ENCODE data around the gene CRIM1. TPM values are rescaled to one million over a fixed set of nuclear protein-coding genes. Genes with fewer than 3 reads are reported as not detected.

CRIM1 gene
- total RNA-seq, 1 donor from 2014 or later, result 35.3 TPM

DNA sequence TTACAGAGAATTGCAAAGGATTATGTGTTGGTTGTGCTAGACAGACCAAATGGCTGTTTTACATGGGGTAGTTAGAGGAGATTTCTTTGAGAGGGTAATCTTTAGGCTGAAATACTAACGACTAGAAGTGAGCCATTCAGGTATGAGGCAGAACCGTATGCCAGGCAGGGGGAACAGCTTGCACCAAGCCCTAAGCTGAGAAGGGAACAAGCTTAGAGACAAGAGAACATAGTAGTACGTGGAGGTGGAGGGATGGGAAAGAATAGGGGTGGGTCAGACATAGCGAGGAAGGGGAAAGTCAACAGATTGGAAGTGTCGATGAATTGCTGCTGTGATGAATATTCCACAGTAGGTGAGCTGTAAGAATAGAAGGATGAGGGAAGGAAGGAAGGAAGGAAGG is 20.0 kb upstream of the CRIM1 start:
- H3K4me3 ChIP-seq (ENCODE audit: low read depth, low read length), result no peak overlapping the region
- TF ChIP-seq, protein P1, sequence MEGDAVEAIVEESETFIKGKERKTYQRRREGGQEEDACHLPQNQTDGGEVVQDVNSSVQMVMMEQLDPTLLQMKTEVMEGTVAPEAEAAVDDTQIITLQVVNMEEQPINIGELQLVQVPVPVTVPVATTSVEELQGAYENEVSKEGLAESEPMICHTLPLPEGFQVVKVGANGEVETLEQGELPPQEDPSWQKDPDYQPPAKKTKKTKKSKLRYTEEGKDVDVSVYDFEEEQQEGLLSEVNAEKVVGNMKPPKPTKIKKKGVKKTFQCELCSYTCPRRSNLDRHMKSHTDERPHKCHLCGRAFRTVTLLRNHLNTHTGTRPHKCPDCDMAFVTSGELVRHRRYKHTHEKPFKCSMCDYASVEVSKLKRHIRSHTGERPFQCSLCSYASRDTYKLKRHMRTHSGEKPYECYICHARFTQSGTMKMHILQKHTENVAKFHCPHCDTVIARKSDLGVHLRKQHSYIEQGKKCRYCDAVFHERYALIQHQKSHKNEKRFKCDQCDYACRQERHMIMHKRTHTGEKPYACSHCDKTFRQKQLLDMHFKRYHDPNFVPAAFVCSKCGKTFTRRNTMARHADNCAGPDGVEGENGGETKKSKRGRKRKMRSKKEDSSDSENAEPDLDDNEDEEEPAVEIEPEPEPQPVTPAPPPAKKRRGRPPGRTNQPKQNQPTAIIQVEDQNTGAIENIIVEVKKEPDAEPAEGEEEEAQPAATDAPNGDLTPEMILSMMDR (IDR thresholded peaks at IDR 0.05; ENCODE audit: insufficient read depth, low read length, severe bottlenecking), result no peak
- no peak for FAIRE-seq
- no peak for DNase-seq (ENCODE audit: low read depth)
- H3K27me3 ChIP-seq (ENCODE audit: control insufficient read depth, insufficient read depth, low read length), result no peaks in the 10 kb centered on the region
- H3K36me3 ChIP-seq (ENCODE audit: control insufficient read depth, insufficient read depth, low read length), result no peaks in the 10 kb centered on the region

DNA sequence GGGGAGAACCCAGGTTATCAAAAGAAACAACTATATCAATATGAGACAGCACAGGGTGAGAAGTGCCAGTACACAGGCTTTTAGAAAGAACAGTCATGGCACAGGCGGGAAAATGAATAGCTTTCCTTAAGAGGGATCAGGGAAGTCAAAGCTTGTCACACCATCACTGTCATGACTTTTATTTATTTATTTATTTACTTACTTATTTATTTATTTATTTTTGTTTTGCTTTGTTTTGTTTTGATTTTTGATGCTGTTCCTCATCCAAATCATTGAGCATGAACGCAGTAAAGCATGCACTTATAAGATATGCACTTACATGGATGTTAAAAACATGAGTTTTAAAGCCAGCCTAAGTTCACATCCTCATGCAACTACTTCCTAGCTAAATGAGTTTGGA is 19.3 kb upstream of the CRIM1 start:
- TF ChIP-seq, protein P1 (IDR thresholded peaks at IDR 0.05; ENCODE audit: insufficient read depth, low read length, severe bottlenecking), result no peak
- no peaks in the 10 kb centered on the region for H3K27me3 ChIP-seq (ENCODE audit: control insufficient read depth, insufficient read depth, low read length)
- no peak overlapping the region for H3K4me3 ChIP-seq (ENCODE audit: low read depth, low read length)
- no peak for DNase-seq (ENCODE audit: low read depth)
- FAIRE-seq, result no peak
- H3K36me3 ChIP-seq (ENCODE audit: control insufficient read depth, insufficient read depth, low read length), result no peaks in the 10 kb centered on the region

DNA sequence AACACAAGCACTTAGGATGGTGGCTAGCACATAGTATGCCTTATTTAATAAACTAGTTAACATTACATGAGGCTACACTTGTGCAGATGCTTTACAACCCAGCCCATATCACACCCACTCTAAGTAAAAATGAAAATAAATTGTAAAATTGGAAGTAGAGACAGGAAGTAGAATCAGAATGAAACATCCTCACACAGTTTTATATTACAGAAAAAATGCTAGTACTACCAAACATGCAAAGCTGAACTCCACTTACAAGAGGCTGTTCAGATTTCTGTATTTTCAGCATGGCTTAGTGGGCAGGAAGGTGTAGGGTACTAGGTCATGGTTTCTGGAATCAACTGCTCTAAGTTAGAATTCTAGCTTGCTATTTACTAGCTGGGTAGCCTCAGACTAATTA is 18.2 kb upstream of the CRIM1 start:
- TF ChIP-seq, protein P1 (IDR thresholded peaks at IDR 0.05; ENCODE audit: insufficient read depth, low read length, severe bottlenecking), result no peak
- Histone ChIP-seq H3K27me3 (ENCODE audit: control insufficient read depth, insufficient read depth, low read length) (no peaks in the 10 kb centered on the region), H3K36me3 (ENCODE audit: control insufficient read depth, insufficient read depth, low read length) (no peaks in the 10 kb centered on the region), H3K4me3 (ENCODE audit: low read depth, low read length) (no peak overlapping the region)
- DNase-seq (ENCODE audit: low read depth) (no peak), FAIRE-seq (no peak)

DNA sequence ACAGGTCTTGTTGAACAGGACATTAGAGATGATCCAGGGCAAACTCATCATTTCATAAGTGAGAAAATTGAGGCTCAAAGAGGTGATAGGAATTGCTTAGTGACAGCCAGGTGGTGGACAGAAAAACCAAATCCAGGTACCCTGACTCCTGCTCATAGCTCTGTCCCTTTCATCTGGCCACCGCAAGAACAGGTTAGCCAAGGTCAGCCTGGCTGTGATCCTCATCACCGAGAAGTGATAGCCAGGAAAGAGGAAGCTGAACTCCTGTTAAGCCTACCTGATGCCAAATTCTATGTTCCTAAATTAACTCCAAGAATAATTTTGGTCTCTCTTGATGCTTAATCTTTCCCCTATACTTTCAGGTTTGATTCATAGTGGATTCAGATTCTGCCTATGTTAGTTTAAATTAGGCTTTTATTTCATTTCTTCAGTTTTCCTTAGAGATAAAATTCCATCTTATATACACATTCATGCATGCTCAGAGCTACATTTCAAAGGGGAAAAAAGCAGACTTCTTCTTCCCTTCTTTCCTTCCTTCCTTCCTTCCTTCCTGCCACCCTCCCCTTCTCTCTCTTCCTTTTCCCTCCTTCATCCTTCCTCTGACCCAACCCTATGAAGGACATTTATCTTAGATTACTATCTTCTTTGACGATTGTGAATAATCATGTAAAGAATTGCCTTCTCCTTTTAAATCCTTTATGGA is 17.3 kb upstream of the CRIM1 start:
- H3K36me3 ChIP-seq (ENCODE audit: control insufficient read depth, insufficient read depth, low read length), result no peaks in the 10 kb centered on the region
- no peak for DNase-seq (ENCODE audit: low read depth)
- TF ChIP-seq, protein P1 (IDR thresholded peaks at IDR 0.05; ENCODE audit: insufficient read depth, low read length, severe bottlenecking), result no peak
- FAIRE-seq, result no peak
- no peak overlapping the region for H3K4me3 ChIP-seq (ENCODE audit: low read depth, low read length)
- H3K27me3 ChIP-seq (ENCODE audit: control insufficient read depth, insufficient read depth, low read length), result no peaks in the 10 kb centered on the region

DNA sequence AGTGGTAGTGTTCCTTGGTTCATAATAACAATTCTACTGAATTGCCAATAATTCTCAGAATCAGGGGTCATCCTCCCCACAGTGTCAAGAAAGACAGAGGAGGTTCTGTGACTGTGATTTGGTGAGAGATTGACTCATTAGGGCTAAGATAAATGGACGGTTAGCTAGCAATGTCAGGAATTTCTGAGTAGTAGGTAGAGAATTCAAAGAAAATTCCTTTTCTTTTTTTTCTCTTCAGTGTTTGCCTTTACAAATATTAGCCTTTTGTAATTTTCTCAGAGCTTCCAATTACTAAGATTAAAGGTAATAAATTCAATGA is 16.8 kb upstream of the CRIM1 start:
- Histone ChIP-seq H3K36me3 (ENCODE audit: control insufficient read depth, insufficient read depth, low read length) (no peaks in the 10 kb centered on the region), H3K27me3 (ENCODE audit: control insufficient read depth, insufficient read depth, low read length) (no peaks in the 10 kb centered on the region), H3K4me3 (ENCODE audit: low read depth, low read length) (no peak overlapping the region)
- DNase-seq (ENCODE audit: low read depth) (peak; percentile 58), FAIRE-seq (no peak)
- TF ChIP-seq, protein P1 (IDR thresholded peaks at IDR 0.05; ENCODE audit: insufficient read depth, low read length, severe bottlenecking), result no peak

DNA sequence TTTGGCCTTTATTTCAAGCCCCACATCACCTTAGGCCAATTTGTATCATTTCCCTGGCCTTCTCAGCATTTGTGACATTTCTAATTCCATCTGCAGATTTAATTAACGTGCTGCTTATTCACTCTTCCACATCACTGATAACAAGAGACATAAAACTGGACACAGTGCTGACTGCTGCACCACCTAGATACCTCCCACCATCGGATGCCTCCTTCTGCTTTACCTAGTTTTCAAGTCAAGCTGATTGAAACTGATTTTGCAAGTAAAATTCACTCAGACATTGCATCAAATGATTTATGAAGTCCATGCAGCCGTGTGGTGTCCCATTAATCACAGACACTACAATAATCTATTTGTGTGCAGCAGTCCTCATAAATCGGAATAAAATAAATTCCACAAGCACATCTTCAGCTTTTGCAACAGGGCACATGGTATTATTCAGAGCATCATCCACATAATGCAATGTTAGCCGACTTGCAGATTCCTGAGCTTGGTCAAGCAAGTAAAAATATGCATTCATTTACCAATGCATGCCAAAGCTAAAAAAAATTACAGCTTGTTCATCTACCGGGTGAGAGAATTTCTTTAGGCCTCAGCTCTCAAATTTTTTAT is 15.9 kb upstream of the CRIM1 start:
- no peak overlapping the region for H3K4me3 ChIP-seq (ENCODE audit: low read depth, low read length)
- TF ChIP-seq, protein P1 (IDR thresholded peaks at IDR 0.05; ENCODE audit: insufficient read depth, low read length, severe bottlenecking), result no peak
- no peak for FAIRE-seq
- no peak for DNase-seq (ENCODE audit: low read depth)
- no peaks in the 10 kb centered on the region for H3K27me3 ChIP-seq (ENCODE audit: control insufficient read depth, insufficient read depth, low read length)
- no peaks in the 10 kb centered on the region for H3K36me3 ChIP-seq (ENCODE audit: control insufficient read depth, insufficient read depth, low read length)

Data from bronchial epithelial cell (primary cell).